Measurements from ENCODE around the gene ERVV-1.

DNA sequence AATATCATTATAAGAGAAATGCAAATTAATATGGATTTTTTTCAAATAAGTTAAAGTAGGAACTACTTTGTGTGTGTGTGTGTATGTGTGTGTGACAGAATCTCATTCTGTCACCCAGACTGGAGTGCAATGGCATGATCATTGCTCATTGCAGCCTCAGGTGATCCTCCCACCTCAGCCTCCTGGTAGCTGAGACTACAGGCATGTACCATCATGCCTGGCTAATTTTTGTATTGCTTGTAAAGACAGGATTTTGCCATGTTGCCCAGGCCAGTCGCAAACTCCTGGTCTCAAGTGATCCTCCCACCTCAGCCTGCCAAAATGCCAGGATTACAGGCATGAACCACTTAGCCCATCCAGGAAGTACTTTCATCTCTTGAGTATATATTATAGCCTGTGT lies 27.6 kb downstream of the ERVV-1 start:
- TF ChIP-seq, protein P1, sequence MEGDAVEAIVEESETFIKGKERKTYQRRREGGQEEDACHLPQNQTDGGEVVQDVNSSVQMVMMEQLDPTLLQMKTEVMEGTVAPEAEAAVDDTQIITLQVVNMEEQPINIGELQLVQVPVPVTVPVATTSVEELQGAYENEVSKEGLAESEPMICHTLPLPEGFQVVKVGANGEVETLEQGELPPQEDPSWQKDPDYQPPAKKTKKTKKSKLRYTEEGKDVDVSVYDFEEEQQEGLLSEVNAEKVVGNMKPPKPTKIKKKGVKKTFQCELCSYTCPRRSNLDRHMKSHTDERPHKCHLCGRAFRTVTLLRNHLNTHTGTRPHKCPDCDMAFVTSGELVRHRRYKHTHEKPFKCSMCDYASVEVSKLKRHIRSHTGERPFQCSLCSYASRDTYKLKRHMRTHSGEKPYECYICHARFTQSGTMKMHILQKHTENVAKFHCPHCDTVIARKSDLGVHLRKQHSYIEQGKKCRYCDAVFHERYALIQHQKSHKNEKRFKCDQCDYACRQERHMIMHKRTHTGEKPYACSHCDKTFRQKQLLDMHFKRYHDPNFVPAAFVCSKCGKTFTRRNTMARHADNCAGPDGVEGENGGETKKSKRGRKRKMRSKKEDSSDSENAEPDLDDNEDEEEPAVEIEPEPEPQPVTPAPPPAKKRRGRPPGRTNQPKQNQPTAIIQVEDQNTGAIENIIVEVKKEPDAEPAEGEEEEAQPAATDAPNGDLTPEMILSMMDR (IDR thresholded peaks at IDR 0.05; ENCODE audit: insufficient read depth, low read depth, low read length) = no peak
- TF ChIP-seq EZH2 (IDR thresholded peaks at IDR 0.05; ENCODE audit: insufficient read depth, low read length) = no peak
